NOMO-1 (cell line): ENCODE results near the gene ENOX1.

Experiments used
- DNase-seq, 2 experiments: peaks; one replicate each; lab custom pipeline; 2025; ENCODE audit not compliant: unreplicated experiment in 2 of 2; lab: John Stamatoyannopoulos, UW

Gene ENOX1

DNA sequence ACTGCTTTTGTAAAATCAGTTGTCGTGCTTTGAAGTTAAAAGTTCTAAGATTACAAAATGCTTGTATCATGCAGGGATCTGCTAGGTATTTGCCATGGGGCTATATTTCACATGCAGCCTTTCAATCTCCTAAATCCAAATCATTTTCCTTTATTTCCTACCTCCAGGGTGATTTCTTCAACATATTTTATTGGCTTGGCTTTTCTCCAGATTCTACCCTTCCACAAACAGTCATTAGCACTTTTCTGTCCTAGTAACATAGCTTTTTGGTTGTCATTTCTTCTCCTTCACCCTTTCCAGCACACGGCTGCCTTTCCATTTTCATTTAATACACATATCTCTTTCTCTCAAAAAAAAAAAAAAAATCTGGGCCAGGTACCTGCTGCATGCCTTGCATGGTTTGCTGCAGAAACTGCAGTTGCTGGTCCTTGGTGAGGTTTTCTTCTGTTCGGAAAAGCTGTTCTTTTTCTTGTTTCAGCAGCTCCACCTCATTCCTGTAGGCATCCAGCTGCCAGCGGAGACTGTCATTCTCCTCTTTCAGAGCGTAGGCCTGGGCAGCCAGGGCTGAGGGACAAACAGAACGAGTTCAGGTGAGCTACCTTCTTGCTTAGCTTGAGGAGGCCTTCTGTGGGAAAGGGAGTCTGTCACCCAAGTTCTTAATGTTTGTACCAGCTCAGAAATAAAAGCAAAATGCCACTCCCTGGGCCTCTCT, 488.6 kb downstream of the ENOX1 start:
- DNase-seq, result no peak

DNA sequence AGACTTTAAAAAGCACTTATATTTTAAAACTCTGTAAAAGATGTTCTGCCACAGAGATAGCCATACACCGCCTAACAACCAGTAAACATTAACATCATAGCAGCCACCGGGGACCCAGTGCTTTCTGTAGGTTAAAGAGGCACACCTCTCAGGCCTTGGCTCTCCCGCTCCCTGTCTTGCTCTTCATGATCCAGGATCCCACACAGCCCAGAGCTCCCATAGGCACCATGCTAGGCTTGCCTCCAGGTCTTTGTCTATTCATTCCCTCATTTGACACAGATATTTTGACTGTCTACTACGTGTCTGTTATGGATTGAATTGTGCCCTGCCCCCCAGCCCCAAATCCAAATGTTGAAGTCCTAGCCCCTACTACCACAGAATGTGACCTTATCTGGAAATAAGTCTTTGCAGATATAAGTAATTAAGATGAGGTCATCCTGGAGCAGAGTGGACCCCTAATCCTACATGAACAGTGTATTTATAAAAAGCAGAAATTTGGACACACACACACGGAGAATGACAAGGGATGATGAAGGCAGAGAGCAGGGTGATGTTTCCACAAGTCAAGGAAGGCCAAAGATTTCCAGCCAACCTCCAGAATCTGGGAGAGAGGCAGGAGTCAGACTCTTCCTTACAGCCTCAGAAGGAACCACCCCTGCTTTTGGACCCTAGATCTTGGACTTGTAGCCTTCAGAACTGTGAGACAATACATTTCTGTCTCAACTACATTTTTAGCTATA, 490.8 kb downstream of the ENOX1 start:
- no peak for DNase-seq

DNA sequence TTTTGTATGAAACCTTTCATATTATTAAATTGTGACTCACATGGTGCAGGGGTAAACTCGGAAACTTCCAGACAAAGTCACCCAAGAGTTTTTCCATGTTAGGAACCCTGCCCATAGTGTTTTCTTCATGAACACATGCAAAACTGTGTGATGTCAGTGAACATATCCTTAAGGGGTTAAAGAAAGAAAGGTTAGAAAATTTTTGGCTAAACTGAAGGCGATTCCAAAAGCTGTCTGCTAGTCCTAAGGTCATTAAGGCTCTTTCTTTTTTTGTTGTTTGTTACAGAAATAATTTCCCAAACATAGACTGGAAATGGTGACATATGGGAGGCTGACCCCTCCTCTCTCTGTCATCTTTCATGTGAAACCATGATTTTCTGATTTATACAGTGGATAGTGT, 491.5 kb downstream of the ENOX1 start:
- no peak for DNase-seq

DNA sequence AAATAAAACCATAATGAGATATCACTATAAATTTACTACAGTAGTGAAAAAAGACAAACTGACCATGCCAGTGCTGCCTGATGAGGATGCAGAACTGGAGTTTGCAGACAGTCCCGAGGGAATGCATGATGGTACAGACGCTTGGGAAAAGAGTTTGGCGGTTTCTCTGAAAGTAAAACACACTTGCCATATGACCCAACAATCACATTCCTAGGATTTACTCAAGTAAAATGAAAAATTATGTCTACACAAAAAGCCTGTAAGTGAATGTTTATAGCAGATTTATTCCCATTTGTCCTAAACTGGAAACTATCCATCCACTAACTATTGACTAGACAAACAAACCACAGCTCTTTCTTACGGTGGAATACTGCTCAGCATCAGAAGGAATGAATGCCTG, 492.4 kb downstream of the ENOX1 start:
- no peak for DNase-seq

DNA sequence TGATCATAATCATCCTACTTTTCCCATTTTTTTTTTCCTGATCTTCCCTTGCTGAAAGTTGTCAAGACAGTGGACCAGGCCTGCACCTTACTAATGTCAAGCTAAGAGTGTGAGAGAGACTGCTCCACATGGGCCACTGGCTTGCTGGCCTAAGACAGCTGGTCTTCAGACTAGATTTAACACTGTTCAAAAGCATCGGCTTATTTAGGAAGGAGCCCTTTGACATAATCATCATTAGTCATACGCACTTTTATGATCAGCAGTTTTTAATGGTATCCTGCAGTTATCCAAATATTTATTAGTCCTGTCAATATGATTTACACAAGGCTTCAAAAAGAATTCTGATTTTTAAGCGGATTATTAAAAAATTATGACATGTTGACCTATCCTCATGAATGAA, 492.8 kb downstream of the ENOX1 start:
- DNase-seq, result no peak

DNA sequence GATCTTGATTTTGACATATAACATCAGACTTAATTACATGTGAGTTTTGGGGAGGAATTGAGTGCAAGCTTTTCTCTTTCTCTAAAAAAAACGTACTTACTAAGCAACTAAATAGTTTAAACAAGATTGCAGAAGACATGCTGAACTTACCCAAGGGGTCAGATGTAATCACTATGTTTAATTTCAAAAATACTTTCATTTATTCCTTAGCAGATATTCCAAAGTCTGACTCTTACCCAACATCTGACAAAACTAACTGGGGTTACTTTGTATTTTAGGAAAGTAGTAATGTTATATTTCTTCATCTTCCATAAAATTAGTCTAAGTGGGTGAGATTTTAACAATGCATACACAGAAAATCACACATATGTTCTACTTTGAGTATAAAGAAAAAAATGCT, 493.2 kb downstream of the ENOX1 start:
- DNase-seq, result no peak

DNA sequence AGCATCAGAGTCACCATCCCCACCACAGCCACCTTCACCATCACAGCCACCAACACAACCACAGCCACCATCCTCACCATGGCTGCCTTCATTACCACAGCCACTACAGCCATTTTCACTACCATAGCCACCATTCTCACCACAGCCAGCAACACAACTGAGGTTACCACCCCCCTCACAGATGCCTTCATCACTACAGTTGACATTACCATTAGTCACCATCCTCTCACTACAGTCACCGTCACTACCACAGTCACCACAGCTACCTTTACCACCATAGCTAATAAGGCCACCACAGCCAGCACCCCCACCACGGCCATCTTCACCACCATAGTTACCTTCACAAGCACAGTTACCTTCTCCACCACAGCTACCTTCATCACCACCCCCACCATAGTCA, 493.8 kb downstream of the ENOX1 start:
- DNase-seq, result no peak

DNA sequence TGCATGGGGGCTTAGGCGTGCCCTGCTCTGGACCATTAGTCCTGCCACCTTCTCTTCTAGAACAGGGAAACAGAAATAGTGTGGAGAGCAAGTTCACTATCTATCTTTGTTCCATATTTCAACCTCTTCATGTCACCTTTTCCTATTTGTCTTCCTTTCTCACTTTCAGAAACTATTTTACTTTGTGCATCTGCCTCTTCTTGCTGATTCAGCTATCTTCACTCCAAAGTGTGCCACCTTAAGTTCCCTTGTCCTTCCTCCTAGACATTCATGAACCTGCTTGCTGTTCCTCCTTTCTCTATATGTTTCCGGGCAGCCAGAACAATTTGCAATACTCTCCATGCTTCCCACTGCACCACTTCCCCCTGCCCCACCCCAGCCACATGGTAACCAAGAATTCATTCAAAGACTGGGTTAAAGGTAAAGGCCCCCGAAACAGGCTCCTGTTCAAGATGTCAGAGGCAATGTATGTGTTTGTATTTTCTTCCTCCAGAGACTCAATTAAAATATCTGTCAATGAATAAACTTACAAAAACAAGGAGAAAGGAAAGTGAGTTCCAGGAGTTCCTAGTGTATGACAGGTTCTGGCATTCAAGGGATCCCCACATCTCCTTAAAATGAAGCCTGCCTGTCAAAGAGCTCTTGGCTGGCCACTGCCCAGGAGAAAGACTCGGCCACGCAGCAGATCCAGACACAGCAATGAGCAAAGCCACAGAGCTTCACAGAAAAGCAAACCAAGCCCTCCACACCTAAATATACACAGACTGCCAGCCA, 495.3 kb downstream of the ENOX1 start:
- no peak for DNase-seq

DNA sequence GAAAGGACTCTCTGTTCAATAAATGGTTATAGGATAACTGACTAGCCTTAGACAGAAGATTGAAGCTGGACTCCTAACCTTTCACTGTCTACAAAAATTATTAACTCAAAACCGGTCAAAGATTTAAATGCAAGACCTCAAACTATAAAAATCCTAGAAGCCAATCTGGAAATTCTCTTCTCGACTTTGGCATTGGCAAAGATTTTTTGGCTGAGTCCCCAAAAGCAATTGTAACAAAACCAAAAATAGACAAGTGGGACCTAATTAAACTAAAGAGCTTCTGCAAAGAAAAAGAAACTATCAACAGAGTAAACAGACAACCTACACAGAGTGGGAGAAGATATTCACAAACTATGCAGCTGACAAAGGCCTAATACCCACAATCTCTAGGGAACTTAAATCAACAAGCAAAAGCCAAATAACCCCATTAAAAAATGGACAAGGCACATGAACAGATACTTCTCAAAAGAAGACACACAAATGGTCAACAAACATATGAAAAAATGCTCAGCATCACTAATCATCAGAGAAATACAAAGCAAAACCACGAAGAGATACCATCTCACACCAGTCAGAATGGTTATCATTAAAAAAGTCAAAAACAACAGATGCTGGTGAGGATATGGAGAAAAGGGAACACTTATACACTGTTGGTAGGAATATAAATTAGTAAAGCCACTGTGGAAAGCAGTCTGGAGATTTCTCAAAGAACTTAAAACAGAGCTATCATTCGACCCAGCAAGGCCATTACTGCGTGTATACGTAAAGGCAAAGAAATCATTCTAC, 497.1 kb downstream of the ENOX1 start:
- no peak for DNase-seq

DNA sequence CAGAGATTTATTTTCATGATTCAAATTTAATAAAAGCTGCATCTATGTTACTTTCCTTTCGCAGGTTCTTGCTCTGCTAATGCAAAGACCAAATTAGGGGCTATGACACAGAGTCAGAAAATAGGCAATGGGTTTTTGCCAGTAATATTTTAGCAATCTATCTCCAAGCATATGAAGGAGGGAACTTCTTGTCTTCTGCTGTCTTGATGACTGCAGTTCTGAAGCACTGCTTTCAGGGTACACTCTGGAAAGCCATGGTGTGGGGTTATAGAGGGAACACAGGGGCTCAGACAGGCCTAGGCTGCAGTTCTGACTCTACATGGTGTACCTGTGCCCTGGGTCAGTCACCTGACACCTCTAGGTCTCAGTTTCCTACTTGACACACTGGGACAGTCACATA, 500.0 kb downstream of the ENOX1 start:
- no peak for DNase-seq

DNA sequence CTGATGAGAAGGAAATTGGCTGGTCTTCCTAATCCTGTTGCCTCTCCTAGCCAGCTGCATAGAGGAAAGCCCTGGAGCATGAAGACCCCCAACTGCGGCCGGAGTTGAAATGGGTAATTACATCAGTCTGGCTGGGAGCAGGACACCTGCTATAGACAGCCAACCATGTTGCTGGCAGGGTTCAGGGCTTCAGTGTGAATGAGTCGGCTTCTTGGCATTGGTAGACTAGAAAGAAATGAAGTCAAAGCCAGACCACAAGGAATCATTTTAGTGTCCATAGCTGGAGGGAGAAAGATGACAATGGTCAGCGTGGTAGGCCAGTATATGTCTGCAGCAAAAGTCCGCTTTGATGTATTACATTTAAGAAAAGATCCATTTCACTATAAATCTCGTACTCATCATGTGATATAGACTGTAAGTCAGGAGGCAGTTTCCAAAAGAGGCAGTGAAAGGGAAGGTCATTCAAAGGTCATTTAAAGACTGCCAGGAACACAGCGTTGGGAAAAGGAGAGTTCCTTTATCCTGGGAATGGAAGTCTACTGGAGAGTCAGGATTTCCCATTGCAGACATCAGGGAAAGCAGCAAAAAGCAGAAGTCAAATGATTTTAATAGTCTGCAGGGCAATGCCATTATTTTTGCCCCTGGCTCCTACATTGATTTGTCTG, 500.7 kb downstream of the ENOX1 start:
- no peak for DNase-seq

DNA sequence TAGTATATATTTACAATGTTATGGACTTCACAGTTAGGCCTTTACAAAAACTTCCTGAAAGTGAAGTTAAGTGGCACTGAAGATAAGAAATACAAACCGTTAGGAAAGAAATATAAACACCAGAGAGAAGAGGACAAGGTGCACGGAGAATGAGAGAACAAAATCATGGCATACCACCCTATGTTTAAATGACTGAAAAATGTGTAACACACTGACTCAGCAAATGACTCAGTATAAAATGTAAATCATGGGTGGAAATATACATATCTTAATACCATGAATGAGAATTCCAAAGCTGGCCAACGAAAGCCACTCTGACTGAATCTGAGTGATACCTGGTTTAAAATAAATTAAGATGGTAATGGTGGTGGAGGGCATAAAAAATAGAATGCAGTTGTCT, 502.6 kb downstream of the ENOX1 start:
- no peak for DNase-seq

DNA sequence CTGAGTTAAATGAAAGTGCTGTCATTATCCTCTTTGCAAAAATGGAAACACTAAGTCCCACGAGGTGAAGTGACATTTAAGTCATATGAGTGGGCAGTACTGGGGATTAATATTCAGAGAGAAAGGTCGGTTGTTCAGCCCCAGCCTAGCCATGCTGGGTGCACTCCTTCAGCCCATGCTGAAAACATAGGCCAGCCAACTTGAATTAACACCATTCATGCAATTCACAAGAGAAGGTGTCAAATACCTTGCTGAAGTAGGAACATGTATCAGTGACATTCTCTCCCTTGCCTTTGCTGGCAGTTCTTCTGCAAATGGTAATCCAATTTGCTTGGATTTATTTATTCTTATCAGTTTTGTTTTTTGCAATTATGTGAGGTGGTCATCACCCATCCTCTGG, 507.1 kb downstream of the ENOX1 start:
- DNase-seq, result no peak

DNA sequence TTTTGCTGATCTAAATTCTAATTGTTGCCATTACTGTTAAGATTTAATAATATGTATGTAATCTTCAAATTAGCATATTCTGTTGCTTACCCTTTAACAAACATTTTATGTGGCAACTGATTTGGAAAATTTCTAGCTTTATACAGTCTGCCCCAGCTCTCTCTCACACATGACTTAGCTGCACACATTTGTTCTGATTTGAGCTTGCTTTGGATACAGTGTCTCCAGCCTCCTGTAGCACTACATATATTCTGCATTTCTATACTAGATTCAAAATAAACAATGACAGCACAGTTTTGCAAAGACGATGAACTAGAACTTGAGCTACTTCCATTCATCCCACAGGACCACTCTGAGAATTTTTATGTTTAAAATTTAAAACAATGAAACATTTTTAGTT, 508.6 kb downstream of the ENOX1 start:
- DNase-seq, result no peak

DNA sequence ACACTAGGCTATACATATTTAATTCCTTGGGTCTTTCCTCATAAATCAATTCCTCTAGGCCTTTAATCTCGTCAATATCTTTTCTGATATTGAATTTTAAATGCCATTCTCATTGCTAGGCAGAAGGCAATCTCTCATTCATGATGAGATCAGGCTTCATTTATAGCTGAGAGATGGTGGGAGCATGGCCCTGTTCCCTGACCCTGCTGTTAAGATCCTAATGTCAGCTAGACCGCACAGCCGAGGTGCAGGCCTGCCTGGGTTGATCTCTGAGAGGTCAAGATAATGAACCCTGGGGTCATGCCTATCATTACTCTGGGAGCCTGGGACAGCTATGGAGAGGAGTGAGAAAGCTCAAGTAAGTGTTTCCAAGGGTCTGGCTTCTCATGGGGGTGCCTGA, 509.6 kb downstream of the ENOX1 start:
- DNase-seq, result no peak

DNA sequence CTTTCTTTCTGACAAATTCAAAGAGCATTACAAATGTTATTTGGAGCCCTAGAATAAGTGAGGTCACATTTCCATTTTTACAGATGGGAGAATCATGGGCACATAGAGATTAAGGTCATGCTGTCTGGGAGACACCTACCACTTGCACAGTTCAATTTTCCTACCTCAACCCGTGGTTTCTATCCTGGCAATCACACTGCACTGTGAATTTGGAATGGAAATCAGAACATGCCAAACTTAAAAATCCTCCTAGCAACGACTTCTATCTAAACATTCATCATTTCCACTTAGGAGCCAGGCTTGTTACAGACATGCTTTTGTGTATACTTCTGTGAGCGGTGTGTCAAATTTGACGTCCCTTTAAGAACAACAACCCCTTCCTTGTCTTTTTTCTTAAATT, 511.9 kb downstream of the ENOX1 start:
- DNase-seq, result no peak

DNA sequence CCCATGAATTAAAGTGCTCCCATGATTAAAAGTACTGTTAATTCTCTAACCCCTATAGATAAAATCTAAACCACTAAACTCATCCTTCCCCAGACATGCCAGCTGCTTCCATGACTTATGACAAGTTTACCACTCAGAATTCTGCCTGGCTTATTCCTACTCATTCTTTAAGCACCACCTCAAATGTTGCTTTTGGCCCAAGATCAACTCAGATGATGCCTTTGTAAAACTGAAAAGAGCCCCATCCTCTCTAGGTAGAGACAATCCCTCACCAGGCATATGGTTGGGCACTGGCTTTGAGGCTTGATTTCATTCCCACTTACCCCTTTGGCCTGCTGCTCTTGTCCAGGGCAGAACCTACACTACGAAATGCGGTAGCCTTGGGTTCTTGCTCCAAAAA, 513.4 kb downstream of the ENOX1 start:
- no peak for DNase-seq

DNA sequence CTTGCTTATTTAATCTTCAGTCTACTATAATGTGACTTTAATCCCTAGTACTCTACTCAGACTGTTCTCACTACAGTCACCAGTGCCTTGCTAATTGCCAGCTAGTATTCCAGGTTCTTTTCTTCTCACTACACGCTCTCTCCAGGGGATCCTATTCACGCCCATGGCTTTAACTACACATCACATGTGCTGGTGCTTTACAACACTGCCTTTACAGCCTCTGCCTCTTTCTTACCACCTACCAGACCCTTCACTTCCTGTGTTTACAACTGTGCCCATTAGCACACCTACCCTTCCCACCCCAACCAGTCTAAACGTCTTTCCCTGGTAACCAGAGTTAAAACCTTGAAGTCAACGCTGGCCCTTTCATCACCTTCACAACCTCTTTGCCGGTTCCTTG, 513.9 kb downstream of the ENOX1 start:
- DNase-seq, result no peak

DNA sequence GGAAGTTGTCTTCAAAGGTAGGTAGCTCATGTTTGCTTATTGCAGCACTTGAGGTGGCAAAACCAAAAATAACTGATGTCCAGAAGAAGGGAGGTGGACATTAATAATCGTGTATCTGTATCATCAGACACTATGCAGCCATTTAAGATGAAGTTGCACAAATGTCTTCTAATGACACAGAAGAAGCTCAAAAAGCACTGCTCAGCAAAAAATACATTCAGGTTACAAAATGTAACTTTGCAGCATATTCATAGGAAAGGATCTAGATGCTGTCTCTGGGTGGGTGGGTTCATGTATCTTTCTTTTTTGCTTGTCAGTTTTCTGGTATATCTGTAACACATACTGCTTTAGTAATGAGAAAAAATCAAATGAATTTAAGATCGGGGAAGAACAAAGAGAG, 515.6 kb downstream of the ENOX1 start:
- DNase-seq, result no peak

DNA sequence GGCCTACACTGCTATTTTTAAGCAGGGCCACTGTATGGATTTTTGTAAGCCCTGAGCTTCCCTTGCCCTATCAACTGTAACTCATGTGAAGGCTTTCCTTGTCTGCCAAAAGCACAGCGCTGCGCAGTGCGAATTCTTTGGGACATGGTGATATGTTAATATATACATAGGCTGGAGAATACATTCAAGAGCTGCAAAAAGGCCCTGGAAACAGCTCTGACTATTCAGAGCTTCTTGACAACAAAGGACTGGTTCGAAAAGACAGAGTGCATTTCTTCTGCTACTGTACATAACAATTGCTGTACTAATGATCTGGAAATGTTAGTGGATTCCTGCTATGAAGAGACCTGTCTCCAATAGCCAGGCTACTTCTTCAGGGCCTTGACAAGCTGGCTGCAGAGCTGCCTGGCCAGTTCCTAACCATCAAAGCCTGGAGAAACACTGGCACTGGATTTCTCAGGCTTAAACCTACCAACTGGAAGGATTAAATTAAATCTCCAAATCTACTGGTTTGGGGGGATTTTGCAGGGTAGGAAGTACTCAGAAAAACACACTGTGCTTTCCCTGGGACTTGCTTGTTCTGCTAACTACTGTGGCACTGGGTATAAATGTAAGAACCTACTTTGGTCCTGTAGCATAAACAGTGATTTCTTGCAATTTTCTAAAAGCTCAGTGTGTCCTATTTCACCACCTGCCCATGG, 516.5 kb downstream of the ENOX1 start:
- no peak for DNase-seq
